ENCODE measurements around the gene CENPP.
A peak's percentile ranks its signal among the peaks of the same experiment; 100 is the strongest.

The CENPP gene

GRCh38 chr9:92426501-92427145 is 100.9 kb downstream of the CENPP start:
- TF ChIP-seq, protein P1, sequence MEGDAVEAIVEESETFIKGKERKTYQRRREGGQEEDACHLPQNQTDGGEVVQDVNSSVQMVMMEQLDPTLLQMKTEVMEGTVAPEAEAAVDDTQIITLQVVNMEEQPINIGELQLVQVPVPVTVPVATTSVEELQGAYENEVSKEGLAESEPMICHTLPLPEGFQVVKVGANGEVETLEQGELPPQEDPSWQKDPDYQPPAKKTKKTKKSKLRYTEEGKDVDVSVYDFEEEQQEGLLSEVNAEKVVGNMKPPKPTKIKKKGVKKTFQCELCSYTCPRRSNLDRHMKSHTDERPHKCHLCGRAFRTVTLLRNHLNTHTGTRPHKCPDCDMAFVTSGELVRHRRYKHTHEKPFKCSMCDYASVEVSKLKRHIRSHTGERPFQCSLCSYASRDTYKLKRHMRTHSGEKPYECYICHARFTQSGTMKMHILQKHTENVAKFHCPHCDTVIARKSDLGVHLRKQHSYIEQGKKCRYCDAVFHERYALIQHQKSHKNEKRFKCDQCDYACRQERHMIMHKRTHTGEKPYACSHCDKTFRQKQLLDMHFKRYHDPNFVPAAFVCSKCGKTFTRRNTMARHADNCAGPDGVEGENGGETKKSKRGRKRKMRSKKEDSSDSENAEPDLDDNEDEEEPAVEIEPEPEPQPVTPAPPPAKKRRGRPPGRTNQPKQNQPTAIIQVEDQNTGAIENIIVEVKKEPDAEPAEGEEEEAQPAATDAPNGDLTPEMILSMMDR (conservative IDR thresholded peaks at IDR 0.05): no peak
- H3K27ac ChIP-seq: no peak overlapping the region

DNA sequence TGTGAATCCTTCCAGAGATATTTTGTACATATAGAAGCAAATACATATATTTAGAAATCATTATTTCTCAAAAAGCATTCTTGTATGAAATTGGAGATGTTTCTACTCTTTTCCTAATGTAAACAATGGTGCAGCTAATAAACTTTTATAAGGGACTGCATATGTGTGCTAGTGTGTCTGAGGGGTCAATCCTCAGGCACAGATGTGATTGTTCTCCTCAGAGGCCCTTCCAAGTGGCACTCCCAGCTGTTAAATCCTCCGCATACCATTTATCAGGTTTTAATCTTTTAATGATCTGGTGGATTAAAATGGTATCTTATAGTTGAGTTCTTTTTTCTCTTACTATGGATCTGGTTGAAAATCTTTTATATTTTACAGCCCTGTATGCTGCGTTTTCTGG is 104.1 kb downstream of the CENPP start:
- H3K27ac ChIP-seq: no peak overlapping the region
- TF ChIP-seq, protein P1 (conservative IDR thresholded peaks at IDR 0.05): no peak

DNA sequence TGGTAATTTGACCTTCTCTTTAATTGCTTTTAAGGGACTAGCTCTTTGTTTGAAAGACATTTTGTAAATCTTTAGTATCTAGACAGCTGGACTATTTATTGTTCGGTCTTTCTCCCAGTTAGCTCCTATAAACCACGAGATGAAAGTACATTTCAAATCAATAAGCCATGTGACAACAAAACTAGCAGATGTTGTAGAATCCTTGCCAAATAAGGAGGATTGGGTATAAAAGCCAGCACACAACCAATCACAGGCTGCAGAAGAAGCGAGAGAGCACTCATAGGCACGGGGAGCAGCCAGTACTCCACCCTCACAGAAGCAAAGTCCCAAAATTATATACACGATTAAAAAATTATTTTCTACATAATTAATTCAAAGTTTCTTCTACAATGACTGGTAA is 106.6 kb downstream of the CENPP start:
- H3K27ac ChIP-seq: no peak overlapping the region
- TF ChIP-seq, protein P1 (conservative IDR thresholded peaks at IDR 0.05): no peak

DNA sequence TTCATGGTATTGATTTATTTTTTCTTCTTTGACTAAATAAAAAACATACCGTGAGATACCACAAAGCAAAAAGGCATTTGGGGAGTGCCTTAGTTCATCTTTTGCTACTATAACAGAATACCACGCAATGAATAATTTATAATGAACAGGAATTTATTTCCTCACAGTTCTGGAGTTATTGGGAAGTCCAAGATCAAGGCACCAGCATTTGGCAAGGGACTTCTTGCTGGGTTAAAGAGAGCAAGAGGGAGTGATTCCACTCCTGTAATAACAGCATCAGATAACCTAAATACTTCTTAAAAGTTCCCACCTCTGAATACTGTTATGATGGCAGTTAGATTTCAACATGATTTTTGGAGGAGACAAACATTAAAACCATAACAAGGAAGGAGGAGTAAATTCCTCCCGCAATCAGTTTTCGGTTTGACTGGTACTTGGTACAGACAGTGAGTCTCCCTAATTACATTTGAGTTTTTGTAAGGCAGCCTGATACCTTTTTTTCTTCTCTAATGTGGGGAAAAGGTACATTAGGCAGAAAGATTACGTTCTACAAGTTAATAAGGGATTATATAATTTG is 107.3 kb downstream of the CENPP start:
- TF ChIP-seq, protein P1 (conservative IDR thresholded peaks at IDR 0.05): no peak
- H3K27ac ChIP-seq: no peak overlapping the region

DNA sequence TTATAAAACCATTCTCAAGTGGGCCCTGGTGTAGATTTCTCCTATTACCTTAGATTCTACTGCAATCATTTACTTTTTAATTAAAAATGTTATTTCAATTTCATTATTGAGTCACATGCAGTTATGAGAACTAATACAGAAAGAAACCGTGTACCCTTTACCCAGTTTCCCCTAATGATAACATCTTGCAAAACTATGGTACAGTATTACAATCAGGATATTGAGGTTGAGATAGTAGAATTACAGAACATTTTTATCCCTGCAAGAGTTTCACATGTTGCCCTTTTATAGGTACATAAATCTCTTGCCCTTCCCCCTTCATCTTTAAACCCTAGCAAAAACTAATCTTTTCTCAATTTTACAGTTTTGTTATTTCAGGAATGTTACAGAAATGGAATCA is 109.5 kb downstream of the CENPP start:
- TF ChIP-seq, protein P1 (conservative IDR thresholded peaks at IDR 0.05): no peak
- peak overlapping the region; percentile 32; the same call in 1 of the 2 replicates for H3K27ac ChIP-seq

DNA sequence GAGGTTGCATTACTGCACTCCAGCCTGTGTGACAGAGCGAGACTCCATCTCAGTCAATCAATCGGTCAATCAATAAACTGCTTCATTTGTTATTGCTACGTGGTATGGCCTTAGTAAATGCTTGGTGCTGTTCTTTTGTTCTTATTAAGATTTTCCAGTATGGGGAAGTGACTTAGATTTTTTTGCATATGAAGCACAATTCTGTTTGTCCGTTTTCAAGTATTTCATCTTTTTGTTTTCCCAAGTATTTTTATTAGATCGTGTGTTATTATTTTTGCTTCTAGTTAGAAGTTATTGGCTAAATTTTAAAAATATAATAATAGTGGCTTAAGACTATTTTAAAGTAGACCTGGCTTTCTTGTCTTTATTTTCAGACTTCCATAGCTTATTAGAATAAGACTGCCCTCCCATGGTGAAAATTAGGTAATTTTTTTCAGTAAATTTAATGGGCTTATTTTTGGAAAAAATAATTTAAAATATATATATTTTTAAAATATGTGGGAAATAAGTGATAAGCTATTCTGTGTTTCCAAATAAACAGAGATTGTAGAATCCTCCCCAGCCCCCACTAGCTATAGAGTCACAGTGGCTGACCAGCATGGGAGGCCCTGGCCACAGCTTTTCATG is 113.3 kb downstream of the CENPP start:
- TF ChIP-seq, protein P1 (conservative IDR thresholded peaks at IDR 0.05): peak; percentile 67
- H3K27ac ChIP-seq: no peak overlapping the region

GRCh38 chr9:92439921-92440750 is 114.4 kb downstream of the CENPP start:
- TF ChIP-seq, protein P1 (conservative IDR thresholded peaks at IDR 0.05): no peak
- H3K27ac ChIP-seq: no peak overlapping the region

Measured in VCaP (cell line).